22Rv1 (cell line): ENCODE data around the gene LRRC43.

ENCODE experiments used
- ZFX ChIP-seq: fragments of 450-650 bp; IDR thresholded peaks from 2 replicates; pipeline ENCODE4 v1.6.1; 2017; ENCODE audit warnings: antibody characterized with exemption, borderline replicate concordance
- TF ChIP-seq, protein P1 (sequence below): fragments of 450-650 bp; IDR thresholded peaks from 2 replicates; pipeline ENCODE4 v1.5.1; 2017; ENCODE audit warnings: mild to moderate bottlenecking

DNA sequence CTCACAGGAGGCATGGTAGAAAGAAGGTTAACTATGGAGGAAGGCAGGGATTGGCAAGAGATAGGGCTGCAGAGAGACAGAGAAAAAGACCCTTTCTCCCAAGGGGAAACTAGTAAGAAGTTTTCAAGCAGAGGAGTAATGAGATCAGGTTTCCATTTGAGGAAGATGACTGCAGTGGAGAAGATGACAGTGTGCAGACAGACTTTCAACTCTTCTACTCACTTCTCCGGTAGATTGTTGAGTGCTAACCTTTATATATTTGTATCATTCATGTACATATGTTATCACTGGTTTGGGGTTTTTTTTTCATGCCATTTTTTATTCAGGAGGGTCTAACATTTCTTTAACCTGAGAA lies 14.7 kb downstream of the LRRC43 start:
- TF ChIP-seq, protein P1, sequence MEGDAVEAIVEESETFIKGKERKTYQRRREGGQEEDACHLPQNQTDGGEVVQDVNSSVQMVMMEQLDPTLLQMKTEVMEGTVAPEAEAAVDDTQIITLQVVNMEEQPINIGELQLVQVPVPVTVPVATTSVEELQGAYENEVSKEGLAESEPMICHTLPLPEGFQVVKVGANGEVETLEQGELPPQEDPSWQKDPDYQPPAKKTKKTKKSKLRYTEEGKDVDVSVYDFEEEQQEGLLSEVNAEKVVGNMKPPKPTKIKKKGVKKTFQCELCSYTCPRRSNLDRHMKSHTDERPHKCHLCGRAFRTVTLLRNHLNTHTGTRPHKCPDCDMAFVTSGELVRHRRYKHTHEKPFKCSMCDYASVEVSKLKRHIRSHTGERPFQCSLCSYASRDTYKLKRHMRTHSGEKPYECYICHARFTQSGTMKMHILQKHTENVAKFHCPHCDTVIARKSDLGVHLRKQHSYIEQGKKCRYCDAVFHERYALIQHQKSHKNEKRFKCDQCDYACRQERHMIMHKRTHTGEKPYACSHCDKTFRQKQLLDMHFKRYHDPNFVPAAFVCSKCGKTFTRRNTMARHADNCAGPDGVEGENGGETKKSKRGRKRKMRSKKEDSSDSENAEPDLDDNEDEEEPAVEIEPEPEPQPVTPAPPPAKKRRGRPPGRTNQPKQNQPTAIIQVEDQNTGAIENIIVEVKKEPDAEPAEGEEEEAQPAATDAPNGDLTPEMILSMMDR: no peak
- TF ChIP-seq ZFX: no peak
